Activated CD4-positive, alpha-beta T cell treated with anti-CD3 and anti-CD28 coated beads for 24 hours (primary cell): ENCODE data around the gene IQSEC1.
A peak's percentile ranks its signal among the peaks of the same experiment; 100 is the strongest.

Source experiments
- DNase-seq, 2 donors: peaks; one replicate each; pipeline ENCODE4 v3.0.0-alpha.2; 2020; ENCODE audit warnings: low read depth in 2 of 2

IQSEC1 gene

DNA sequence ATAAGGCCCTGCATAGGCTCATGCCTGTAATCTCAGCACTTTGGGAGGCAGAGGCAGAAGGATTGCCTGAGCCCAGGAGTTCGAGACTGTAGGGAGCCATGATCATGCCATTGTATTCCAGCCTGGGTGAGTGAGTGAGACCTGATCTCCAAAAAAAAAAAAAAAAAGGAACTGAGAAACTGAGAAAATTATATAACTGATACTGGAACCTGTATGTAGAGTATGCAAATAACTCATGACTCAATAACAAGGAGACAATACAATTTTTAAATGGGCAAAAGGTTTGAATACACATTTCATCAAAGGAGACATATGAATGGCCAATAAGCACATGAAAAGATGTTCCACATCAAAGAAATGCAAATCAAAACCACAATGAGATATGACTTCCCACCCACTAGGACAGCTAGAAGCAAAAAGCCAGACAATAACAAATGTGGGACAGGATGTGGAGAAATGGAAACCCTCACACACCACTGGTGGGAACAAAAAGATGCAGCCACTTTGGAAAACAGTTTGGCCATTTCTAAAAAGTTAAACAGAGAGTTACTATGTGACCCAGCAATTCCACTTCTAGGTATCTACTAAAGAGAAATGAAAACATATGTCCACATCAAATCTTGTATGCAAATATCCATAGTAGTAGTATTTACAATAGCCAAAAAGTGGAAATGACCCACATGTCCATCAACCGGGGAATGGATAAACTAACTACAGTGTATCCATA lies 70.7 kb downstream of the IQSEC1 start:
- no peak for DNase-seq

DNA sequence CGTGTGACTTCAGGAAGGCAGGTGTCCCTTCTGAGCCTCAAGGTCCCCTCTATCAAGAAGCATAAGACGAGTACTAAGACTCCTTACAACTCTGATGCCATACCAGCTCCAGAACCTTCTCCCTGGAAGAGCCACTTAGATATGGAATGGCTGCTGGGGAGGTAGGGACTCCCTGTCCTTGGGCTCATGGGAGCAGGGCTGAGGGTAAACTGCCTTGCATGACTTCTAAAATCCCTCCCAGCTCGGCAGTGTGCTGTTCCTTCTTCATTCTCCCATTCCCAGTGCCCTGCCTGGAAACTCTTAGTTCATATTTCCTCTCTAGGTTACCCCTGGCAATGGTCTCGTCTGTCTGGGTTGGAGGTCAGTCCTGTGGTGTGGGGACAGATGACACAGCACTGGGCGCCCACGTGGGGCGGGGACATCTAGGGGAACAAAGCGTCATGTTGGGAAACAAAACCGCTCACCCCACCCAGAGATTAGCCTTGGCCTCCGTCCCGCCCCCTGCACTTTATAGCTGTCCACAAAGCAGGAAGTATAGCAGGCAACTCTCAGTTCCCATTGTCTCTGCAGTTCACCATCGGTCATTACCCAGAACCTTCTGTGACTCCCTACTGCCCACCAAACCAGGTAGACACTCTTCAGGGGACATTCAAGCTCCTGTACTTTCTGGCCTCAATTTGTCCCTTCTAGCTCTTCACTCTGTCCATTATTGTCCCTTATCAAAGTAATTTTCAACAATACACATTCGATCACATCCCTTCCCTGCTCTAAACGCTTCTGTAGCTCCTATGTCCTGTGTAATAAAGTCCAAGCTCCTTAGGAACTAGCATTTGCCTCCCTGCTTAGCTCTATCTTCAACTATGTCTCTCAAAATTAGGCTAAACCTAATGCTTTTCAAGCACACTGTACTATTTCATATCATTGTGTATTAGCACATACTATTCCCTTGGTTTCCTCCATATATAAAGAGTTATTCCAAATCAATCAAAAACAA lies 73.8 kb downstream of the IQSEC1 start:
- no peak for DNase-seq

DNA sequence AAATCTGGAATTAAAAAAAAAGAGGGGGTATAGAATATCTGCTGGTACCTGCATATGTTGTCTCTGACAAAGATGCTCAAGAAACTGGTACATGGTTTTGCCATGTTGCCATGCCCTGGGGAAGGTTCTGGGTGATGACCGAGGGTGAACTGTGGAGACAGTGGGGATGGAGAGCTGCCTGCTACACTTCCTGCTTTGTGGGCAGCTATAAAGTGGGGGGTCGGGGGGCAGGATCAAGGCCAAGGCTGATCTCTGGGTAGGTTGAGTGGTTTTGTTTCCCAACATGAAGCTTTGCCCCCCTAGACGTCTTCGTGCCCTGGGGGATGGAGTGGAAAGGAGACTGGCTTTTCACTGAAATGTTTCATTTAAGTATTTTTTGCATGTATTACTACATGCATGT lies 74.6 kb downstream of the IQSEC1 start:
- no peak for DNase-seq

DNA sequence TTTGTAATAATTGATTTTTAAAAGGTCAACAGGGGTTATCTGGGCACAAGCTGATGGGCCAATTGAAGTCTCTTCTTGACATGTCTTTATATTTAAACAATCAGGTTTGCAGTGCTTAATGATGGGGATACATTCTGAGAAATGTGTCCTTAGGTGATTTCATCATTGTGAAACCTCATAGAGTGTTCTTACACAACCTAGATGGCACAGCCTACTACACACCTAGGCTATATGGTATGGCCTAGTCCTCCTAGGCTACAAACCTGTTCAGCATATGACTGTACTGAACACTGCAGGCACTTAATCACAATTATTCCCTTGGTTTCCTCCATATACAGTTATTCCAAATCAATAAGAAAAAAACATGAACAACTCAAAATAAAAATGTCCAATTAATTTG lies 75.8 kb downstream of the IQSEC1 start:
- DNase-seq, result no peak

DNA sequence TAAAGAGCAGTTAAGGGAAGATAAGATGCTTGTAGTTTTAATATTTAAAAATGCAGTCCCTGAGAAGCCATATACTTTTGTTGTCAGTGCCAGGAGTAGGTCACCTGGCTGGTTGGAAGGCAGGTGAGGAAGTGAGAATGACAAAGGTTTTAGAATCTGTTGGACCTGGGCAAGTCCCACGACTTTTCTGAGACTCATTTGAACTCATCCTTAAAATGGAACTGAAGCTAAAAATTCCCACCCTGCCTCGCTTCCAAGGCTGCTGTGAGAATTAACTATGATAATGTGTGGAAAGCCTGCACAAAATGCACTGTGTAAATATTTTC lies 77.1 kb downstream of the IQSEC1 start:
- no peak for DNase-seq

DNA sequence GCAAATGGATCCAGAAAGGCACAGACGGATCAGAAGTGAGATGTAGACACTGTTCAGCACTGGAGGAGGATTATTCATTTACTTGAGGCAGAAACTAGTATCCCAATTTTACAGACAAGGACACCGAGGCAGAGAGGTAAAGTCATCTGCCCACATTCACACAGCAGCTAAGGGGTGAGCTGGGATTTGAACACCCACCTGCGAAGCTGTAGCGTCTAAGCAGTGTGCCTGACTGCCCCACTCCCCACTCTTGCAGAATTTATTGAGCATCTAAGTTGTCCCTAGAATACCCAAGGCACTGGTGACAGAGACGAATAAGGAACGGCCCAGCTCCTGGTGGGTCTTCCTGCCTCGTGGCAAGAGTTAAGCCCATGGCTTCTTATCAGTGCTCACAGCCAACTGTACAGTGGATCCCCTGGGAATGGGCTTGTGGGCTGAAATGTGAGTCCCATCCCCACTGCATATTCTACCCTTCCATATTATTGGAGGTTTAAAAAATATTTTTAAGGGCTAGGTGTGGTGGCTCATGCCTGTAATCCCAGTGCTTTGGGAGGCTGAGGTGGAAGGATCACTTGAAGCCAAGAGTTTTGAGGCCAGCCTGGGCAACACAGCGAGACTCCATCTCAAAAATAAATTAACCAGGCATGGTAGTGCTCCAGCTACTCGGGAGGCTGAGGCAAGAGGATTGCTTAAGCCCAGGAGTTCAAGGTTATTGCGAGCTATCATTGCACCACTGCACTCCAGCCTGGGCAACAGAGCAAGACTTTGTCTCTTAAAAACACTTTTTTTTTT lies 77.6 kb downstream of the IQSEC1 start:
- DNase-seq, result no peak

DNA sequence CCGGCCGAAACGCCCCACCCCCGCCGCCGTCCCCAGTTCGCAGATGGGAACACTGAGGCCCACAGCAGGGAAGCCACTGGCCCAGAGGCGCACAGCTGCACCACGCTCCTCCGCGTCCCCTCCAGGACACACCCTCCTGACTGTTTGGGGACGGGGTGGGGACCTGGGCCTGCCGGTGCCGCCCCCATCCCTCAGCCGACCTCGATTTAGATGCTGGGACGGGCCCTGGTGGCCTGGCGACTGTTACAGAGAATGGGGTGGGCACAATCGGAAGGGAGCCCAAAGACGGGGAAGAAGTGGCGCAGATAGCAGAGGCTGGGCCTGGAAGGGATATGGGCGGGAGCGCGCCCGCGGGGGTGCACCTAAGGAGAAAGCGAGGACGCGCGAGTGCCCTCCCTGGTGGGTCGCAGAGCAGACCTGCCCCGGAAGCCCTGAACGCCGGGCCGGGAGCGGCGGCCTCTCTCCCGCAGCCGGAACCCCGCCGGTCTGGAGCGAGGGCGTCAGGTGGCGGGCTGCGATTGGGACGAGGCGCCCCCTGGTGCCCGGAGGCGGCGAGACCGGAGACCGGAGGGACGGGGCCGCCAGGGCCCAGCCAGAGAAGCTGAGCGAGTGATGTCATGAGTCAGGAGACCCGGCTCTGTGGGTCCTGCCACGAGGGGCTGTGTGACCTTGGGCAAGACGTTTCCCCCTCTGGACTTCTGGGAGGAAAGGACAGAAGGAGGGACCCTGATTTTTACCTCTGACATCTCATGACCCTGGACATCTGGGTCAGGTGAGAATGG lies 78.4 kb downstream of the IQSEC1 start:
- DNase-seq, result peak; percentile 81 to 87

DNA sequence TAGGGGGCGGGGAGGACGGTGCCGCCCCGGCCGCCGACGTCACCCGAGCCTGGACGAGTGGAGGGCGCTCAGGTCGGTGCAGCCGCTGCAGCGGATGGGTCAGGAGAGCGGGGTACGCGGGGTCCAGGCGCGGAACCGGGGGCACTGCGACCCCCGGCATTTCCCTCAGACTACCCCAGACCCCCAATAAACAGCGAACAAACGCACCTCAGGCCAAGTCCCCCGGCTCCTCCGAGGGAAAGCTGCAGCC lies 78.9 kb downstream of the IQSEC1 start:
- peak in 1 of 2 donors; percentile 23 for DNase-seq

DNA sequence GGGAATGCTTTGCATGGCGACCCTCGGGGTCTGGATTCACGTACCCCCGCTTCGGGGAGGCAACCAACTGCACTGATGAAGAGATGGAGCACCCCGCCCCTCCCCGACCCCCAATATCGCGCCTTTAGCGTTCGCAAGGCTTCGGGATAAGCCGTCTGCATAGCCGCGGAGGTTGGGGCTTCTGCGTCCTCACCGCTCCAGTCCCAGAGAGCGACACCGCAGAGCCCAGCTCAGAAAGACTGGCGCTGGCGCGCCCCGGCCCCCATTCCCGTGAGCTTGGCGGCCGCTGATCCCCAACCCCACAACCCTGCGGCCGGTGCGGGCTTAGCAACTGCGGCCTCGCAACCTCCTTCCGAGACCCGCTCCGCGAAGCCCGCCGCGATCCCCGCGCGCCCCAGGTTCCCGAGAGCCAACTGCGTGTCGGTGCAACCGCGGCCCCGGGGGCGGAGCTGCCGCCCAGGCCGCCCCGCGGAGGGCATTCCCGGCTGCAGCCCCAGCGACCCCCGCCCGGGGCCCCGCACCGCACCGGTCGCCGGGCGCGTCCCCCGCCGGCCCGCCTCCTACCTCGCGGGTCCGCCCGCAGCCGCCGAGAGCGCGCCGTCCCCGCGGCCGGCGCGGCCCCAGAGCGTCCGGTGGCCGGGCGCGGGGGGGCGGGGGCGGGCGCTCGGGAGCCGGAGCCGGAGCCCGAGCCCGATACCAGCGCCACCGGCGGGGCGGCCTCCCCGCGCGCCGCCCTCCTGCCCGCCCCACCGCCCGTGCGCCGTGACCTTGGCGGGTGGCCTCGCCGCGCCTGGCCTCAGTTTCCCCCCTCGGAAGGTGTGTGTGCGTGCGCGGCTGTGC lies 79.5 kb downstream of the IQSEC1 start:
- no peak for DNase-seq

DNA sequence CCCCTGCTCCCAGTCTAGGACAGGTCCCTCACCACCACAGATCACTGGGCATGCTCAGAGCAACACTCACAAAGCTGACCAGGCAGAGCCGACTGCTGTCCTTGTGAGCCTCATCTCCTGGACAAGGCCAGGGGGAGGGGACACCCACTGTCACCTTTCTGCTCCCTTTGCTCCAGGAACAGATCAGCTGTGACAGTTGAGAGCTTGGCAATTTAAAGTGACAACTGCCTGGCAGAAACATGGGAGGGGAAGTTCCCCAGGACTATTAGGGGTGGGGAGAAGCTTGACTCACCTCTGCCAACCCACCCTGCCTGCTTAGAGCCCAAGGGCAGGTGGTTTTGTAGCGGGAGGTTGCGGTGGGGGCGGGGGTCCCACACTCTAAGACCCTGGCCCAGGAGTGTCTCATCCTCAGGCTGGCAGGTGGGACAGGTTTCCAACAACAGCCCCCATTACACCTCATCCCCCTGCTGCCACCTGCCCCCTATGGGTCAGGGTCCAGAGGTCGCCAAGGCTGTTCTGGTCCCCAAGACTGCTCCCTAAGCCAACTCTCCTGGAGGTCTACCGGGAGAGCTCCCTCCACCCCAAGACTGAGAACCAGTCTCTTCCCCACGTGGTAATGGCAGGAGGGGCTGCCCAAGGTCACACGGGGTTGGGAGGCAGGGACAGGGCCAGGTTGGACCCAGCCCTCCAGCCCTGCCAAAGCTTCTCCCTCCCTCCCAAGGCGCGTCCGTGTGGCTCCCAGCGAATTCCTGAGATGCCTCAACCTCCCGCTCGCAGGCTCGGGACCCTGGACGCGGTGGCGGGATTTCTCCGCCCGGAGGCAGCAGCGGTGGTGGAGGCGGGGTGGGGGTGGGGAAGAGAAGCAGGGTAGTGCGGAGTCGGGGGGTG lies 80.4 kb downstream of the IQSEC1 start:
- DNase-seq, result no peak

DNA sequence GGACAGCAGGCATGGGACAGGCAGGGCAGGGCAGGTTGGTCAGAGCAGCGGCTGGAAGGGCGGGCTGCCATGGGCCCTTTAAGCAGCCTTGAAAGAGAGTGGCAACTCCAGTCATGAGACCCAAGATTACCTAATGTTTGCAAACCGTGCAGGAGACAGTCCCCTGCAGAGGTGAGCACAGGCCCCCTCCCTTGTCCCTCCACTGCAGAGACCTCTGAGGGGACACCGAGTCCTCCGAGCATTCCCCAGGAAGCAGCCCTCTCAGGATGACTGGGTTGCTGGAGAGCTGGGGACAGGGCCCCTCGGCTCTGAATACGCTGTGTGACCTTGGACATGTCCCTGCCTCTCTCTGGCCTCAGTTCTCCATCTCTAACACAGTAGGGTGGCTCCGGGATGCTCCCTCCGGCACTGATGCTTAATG lies 81.4 kb downstream of the IQSEC1 start:
- no peak for DNase-seq

DNA sequence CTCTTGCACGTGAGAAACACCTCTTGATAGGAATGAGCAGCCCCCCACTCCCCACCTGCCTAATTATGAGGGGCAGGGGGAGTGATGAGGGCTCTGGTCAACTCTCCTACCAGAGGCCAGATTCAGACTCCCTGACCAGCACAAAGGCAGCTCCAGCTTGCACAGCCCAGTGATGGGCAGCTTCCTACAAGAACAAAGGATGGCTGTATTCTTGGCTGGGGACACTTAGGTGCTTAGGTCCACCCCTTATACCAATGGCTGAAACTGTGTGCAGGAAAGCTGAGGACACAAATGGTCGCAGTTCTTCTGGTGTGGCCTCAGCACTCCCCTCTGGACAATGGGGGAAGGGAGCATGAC lies 81.8 kb downstream of the IQSEC1 start:
- no peak for DNase-seq

DNA sequence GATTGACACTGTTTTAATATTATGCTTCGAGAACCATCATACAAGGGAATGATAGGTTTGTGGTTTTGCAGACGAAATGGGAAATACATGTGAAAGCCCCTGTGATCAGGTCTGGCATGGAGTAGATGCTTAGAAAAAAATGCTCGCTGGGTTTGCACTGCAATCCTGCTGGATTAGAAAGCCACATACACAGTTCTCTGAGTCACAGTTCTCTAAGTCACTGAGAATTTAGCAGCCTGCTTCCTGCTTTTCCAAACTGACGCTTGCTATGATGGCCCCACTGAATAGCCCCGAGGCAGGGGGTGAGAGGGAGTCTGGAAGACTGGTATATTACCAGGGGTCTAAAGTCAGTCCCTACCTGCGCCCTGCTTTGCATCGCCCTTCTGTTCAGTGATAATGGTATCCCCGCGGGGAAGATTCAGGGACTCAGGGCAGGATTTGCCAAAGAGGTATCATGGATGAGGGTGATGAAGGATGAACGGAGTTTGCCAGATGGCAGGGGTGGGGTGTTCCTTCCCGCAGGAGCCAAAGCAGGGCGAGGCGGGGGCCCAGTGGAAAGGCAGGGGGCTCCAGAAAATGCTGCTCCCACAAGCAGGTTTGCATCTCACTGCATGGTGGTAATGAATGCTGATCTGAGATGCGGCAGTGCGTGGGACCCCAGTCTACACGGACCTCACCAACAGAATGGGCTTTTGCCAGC lies 82.3 kb downstream of the IQSEC1 start:
- no peak for DNase-seq

DNA sequence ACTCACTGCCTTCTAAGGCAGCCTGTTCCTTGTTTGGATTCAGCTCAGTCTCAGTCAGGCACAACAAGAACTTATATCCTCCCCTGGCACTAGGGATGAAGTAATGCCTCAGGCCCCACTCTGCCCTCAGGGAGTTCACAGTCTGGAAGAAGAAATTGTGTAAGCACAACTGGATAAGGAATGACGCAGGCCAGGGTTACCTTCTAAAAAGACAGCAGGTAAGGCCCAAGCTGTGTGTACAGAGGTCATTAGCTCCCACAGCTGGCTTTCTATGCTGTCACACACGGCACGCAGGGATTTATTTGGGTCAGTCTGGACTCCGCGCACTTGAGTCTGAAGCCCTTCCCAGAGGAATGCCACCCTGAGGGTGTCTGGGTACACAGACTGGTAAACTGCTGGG lies 82.9 kb downstream of the IQSEC1 start:
- DNase-seq, result no peak

DNA sequence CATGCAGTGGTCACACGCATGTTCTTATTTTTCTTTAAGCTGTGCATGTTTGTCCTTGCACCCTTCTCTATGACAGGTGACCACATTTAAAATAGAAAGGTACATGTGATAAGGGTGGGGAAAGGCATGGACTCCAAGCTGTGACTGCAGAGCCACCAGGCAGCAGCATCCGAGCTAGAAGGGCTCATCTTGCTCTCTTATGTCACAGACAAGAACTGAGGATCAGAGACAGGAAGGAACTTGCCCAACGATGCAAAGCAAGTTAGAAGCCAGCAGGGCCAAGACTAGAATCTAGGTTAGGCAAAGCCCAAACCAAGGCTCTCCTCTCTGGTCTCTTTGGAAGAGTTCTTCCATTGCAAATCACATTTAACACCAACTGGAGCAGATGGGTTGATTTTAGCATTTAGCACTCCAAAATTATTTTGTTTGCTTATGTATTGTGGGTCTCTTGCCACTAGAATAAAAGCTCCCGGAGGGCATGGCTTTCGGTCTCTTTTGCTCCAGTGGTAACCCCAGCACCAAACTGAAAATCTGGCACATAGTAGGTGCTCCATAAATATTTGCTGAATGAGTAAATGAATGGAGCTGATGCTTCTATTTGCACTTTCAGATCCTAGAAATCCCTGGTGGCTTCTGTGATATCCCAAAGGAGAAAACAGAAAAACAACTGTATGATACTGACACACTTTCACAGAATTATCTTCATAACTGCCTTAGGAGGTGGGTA lies 84.3 kb downstream of the IQSEC1 start:
- no peak for DNase-seq

DNA sequence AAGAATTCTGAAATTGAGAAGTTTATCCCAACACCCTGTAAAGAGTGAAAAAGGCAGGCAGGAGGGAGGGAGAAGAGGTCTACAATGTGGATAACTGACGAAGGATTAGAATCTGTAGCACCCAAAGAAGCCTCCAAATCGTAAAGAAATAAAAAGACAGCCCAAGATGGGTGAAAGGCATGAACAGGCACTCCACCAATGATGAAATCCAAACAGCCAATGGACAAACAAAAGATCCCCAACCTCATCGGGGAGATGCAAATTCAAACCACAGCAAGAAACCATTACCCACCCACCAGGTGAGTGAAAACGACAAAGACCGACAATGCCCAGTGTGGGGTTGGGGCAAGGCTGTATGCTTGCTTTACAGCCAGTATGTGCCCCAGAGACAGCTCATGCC lies 85.6 kb downstream of the IQSEC1 start:
- no peak for DNase-seq

DNA sequence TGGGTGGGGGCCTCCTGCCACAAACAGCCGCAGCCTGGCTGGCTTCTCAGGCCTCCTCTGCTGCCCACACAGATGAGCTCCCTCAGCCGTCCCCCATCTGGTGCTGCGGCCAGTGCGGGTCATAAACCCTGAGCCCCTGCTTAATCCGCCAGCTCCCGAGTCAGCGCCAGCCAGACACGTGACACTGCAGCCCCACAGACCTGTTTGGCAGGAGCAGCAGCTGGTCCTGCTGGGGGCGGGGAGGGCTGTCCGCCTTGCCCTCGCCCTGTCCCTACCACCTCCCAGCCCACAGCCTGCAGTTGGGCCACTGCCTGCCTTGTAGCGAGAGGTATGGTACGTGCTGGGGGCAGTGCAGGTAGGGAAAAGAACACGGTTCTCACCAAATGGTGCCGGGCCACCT lies 86.2 kb downstream of the IQSEC1 start:
- DNase-seq, result no peak

DNA sequence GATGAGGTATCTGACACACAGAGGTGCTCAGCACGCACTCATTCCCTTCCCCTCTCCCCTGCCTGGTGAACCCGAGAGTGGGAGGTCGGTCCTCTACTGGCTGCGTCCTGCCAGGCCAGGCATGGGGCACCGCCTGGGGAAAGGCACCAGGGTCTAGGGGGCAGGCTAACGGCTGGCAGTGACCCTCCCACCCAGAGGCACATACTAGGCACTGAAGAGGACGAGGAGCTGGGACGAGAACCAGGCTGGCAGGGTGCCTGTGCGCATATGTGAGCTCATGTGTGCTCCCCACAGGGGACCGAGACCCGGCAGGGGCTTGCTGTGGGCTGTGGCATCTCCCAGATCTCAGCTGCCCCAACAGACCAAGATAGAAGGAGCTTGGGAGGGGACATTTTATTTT lies 86.7 kb downstream of the IQSEC1 start:
- DNase-seq, result no peak

DNA sequence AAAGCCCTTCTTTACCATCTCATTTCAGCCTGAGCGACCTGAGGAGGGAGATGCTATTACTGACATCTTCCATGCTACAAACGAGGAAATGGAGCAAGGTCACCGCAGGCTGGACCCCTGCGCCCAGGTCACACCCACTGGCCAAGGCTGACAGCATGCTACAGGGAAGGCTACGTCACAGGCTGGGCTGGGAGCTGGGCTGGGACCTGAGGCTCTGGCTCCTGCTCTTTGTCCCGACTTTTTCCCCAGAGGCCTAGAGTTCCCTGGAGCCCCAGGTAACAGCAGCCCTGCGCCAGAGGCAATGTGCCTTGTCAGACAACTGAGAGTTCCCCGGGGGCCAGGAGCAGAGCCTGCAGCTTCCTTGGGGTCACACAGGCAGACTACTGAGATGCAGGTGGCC lies 87.2 kb downstream of the IQSEC1 start:
- no peak for DNase-seq
